Loucy (cell line): Measurements from ENCODE around the gene RCAN2.

Source experiments
- EZH2phosphoT487 ChIP-seq: fragments of 200-600 bp; IDR thresholded peaks from 2 replicates; pipeline ENCODE4 v1.6.1; 2018; ENCODE audit warnings: antibody characterized with exemption, mild to moderate bottlenecking, moderate library complexity, borderline replicate concordance
- TF ChIP-seq, protein P1 (sequence below): fragments of 200-600 bp; sonication (generic); conservative IDR thresholded peaks from 2 replicates; pipeline ENCODE4 v1.5.1; 2014; ENCODE audit warnings: mild to moderate bottlenecking, antibody characterized with exemption, low read length

DNA sequence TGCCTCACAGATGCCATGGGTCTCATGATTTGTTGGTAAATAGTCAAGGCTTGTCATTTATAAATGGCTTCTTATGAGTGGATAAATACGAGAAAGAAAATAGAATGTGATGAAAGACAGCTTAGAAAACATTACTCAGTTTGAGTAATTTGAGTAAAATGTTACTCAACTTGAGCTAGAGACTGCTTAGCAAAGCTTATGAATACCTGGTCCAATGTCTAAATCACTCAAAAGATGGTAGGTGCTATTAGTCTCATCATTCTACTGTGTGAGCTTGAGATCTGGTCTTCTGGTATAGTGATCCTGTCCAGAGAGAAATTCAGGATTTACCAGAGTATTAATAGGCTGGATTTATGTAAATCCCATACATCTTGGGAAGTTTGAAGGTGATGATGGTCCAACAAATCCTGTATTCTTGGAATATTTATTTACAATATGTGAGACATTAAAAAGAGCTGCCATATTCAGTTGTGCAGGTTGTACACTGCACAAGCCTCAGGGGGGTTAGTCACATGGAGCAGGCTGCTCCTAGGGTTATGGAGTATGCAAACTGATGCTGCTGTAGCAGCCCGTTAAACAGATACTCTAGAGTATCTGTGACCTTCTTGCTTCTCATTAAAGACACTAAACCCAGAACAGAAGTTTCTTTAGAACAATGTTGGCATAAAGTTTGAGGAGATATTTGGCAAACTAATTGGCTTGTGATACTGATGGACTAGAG, 112.9 kb downstream of the RCAN2 start:
- TF ChIP-seq, protein P1, sequence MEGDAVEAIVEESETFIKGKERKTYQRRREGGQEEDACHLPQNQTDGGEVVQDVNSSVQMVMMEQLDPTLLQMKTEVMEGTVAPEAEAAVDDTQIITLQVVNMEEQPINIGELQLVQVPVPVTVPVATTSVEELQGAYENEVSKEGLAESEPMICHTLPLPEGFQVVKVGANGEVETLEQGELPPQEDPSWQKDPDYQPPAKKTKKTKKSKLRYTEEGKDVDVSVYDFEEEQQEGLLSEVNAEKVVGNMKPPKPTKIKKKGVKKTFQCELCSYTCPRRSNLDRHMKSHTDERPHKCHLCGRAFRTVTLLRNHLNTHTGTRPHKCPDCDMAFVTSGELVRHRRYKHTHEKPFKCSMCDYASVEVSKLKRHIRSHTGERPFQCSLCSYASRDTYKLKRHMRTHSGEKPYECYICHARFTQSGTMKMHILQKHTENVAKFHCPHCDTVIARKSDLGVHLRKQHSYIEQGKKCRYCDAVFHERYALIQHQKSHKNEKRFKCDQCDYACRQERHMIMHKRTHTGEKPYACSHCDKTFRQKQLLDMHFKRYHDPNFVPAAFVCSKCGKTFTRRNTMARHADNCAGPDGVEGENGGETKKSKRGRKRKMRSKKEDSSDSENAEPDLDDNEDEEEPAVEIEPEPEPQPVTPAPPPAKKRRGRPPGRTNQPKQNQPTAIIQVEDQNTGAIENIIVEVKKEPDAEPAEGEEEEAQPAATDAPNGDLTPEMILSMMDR = no peak
- TF ChIP-seq EZH2phosphoT487 = no peak
